HG03066 (cell line): ENCODE measurements around the gene LIMK1.
"Not testable (repeated sequence)": the region's sequence is repeated elsewhere in the genome, so short reads cannot be mapped to it uniquely, and the experiment has no call there.

Source experiments
- ATAC-seq: cut with Tn5 transposase; IDR thresholded peaks from one replicate; pipeline ENCODE4 v1.9.1; 2021; ENCODE audit warnings: low read depth; ENCODE audit not compliant: unreplicated experiment

LIMK1 gene

GRCh38 chr7:74083117-74083876, at the start of gene LIMK1:
LIMK1 (plus strand) TSS chr7:74083804; CDS start chr7:74083991, 187 bp downstream.
- ATAC-seq: peak; percentile 67

GRCh38 chr7:74037609-74038008, 46.0 kb upstream of the LIMK1 start:
- no peak for ATAC-seq

GRCh38 chr7:74038194-74038961, 45.2 kb upstream of the LIMK1 start:
- ATAC-seq: no peak

- ATAC-seq: no peak
These were observed 44.3 kb upstream of the LIMK1 start for GRCh38 chr7:74039337-74039736.

GRCh38 chr7:74040101-74040790, 43.4 kb upstream of the LIMK1 start:
- no peak for ATAC-seq

GRCh38 chr7:74040791-74041520, 42.6 kb upstream of the LIMK1 start:
- no peak for ATAC-seq

GRCh38 chr7:74042746-74043522, 40.7 kb upstream of the LIMK1 start:
- ATAC-seq: no peak

- no peak for ATAC-seq
These were observed 40.1 kb upstream of the LIMK1 start for GRCh38 chr7:74043523-74043951.

GRCh38 chr7:74044366-74045350, 38.9 kb upstream of the LIMK1 start:
- ATAC-seq: no peak

GRCh38 chr7:74046581-74046980, 37.0 kb upstream of the LIMK1 start:
- ATAC-seq: not testable (repeated sequence)

- ATAC-seq: no peak
These were observed 35.7 kb upstream of the LIMK1 start for GRCh38 chr7:74047804-74048380.

- ATAC-seq: no peak
These were observed 34.5 kb upstream of the LIMK1 start for GRCh38 chr7:74048999-74049599.

GRCh38 chr7:74049997-74050798, 33.4 kb upstream of the LIMK1 start:
- ATAC-seq: no peak

GRCh38 chr7:74051193-74051592, 32.4 kb upstream of the LIMK1 start:
- no peak for ATAC-seq

- ATAC-seq: no peak
These were observed 31.8 kb upstream of the LIMK1 start for GRCh38 chr7:74051629-74052410.

- no peak for ATAC-seq
These were observed 31.0 kb upstream of the LIMK1 start for GRCh38 chr7:74052628-74053027.
